Measurements from ENCODE around the gene LRRC45. TPM values are rescaled to one million over a fixed set of nuclear protein-coding genes. Genes with fewer than 3 reads are reported as not detected.
A peak's percentile ranks its signal among the peaks of the same experiment; 100 is the strongest.

The LRRC45 gene
- total RNA-seq, 1 experiment from 2014 or later, result 40.1 TPM

DNA sequence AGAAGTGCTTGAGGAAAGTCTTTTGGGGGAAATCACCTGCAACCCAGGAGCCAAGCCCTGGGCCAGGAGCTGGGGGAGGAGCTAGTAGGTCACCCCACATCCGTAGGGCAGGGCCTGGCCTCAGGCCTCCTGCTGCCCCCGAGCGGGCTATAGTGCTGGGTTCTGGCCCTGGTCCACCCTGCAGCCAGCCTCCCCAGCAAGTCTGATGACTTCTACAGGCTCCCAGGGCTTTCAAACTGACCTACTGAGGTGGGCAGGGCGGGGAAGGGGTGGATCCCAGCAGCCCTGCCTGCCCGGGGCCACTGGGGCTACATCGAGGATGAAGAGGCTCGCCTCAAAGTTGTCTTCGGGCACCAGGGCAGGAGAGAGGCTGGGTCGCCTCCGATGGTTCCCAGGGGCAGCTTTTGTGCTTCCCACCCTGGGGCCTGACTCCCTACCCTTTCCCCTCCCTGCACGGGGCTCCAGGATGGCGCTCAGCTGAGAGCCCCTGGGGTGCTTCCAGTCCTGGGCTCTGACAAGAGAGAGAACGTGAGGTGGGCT is 5.4 kb upstream of the LRRC45 start (continued):
- TF ChIP-seq REST (IDR thresholded peaks at IDR 0.05; ENCODE audit: low read depth) (no peak), ELF1 (IDR thresholded peaks at IDR 0.05; ENCODE audit: borderline replicate concordance, low read depth) (no peak), RAD21 (IDR thresholded peaks at IDR 0.05; ENCODE audit: low read depth) (no peak), CBX3 (IDR thresholded peaks at IDR 0.05; ENCODE audit: low read depth) (no peak)

GRCh38 chr17:82018152-82018988 is 4.7 kb upstream of the LRRC45 start:
- H3K27ac ChIP-seq (ENCODE audit: low read depth, low read length), result peak overlapping the region; percentile 36; the same call in 1 of the 2 replicates
- BruUV-seq (replicated peaks), result no TSS peak
- POLR2A ChIA-PET, result no interaction called here

More at GRCh38 chr17:82018152-82018988, 4.7 kb upstream of the LRRC45 start:
- H3K27me3 ChIP-seq (ENCODE audit: insufficient read depth, low read length), result no peaks in the 10 kb centered on the region
- ChIA-PET CTCF (interaction anchor here (1.2 kb wide), 1 partner anchor 59 kb away, joined by 3 read pairs; no protein-coding TSS in a partner anchor), RAD21 (ENCODE audit: low non-redundant PET in 1 of 2, low total read pairs in 2 of 2, uncharacterized antibody in 2 of 2, unreplicated experiment in 2 of 2) (no interaction called here)
- no peak overlapping the region for H3K4me3 ChIP-seq (replicated peaks in 1 of 2; ENCODE audit: low read depth in 1 of 2, low read length in 2 of 2)
- H2AFZ ChIP-seq (ENCODE audit: low read depth, low read length, poor library complexity, severe bottlenecking), result no peak overlapping the region
- H4K20me1 ChIP-seq (ENCODE audit: insufficient read depth), result peaks cover 4% of the 10 kb centered on the region; the same call in 1 of the 2 replicates
- peaks cover 35% of the 10 kb centered on the region for H3K79me2 ChIP-seq (ENCODE audit: insufficient read depth, low read length)
- intact Hi-C loops (cut with micrococcal nuclease), result no loop called here
- no peaks in the 10 kb centered on the region for H3K9me3 ChIP-seq (ENCODE audit: control insufficient read depth in 1 of 2, insufficient read depth in 1 of 2, low read depth in 1 of 2, low read length in 2 of 2)
- no peak for DNase-seq (ENCODE audit: low read depth, low spot score)
- ATAC-seq, result no peak
- H3K4me2 ChIP-seq (ENCODE audit: low read length), result no peak overlapping the region
- H3K36me3 ChIP-seq (ENCODE audit: control insufficient read depth in 1 of 2, insufficient read depth in 2 of 2, low read length in 2 of 2), result peaks cover 0 to 10% of the 10 kb centered on the region in 2 experiments; a peak in 1 of 4 replicates
- no peak overlapping the region for H3K9ac ChIP-seq (ENCODE audit: low read length)
- TF ChIP-seq ZNF274 (IDR thresholded peaks at IDR 0.05; ENCODE audit: low read depth, low read length) (no peak), TCF7L2 (IDR thresholded peaks at IDR 0.05; ENCODE audit: borderline replicate concordance, extremely low read depth, insufficient read depth, insufficient read length) (peak; percentile 23)
- peaks cover 21 to 36% of the 10 kb centered on the region in 2 experiments for H3K4me1 ChIP-seq (ENCODE audit: control insufficient read depth in 1 of 2, insufficient read depth in 2 of 2, low read length in 2 of 2)
- no peaks in the 10 kb centered on the region for H3K9me2 ChIP-seq (ENCODE audit: insufficient read depth)
